ENCODE results near the gene PCK1.

The PCK1 gene

GRCh38 chr20:57536771-57537724, 23.9 kb upstream of the PCK1 start:
- DNase-seq = no peak

GRCh38 chr20:57537822-57538221, 23.1 kb upstream of the PCK1 start:
- DNase-seq = no peak

- no peak for DNase-seq
These were observed 21.0 kb upstream of the PCK1 start for GRCh38 chr20:57539889-57540288.

DNA sequence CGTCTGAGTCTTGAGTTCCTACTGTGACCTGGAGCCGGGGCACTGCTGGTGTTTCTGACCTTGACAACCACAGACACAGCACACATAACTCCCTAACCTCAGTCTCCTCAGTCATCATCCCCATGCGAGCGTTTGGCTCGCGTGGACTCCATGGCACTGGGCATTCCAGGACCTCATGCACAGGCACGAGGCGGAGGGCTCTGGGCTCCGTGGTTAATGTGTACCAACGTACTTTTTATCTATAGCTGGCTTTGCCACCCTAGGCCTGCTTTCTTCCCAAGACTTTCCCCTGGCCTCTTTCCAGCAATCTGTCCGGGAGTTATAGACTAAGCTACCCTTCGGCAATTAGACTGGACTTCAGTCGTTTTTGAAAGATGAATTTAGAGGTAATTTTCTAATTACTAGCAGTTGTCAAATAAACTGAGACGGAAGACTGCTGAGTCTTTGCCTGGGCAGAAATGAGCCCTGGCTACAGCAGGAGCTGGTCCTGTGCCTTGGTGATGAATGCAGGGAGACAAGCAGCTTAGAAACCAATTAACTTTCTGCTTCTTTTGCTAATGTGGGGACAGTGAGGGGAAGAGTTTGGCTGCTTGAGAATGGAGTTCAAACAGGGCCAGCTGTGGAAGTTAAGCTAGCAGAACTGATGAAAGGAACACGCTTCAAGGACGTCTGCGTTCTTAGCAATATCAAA, 19.9 kb upstream of the PCK1 start:
- DNase-seq = no peak

DNA sequence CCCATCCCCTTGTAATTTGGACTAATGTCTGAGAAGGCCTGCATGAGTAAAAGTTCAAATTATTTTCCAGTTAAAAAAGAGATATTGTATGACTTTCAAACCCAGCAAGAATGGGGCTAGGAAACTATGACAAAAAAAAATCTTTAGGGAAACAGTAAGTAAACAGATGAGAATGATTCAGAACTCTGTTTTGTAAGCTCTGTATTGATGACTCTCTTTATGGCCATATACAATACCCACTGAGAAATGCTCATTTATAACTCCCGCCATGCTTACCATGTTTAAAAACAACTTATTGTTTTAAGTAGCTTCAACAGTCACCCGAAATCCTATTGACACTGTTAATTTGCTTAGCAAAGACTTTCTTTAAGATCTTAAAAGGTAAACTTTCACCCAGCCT, 17.2 kb upstream of the PCK1 start:
- DNase-seq = no peak

- no peak for DNase-seq
These were observed 15.9 kb upstream of the PCK1 start for GRCh38 chr20:57544838-57545564.

GRCh38 chr20:57545927-57546662, 14.8 kb upstream of the PCK1 start:
- no peak for DNase-seq

GRCh38 chr20:57546956-57547649, 13.8 kb upstream of the PCK1 start:
- DNase-seq = no peak

DNA sequence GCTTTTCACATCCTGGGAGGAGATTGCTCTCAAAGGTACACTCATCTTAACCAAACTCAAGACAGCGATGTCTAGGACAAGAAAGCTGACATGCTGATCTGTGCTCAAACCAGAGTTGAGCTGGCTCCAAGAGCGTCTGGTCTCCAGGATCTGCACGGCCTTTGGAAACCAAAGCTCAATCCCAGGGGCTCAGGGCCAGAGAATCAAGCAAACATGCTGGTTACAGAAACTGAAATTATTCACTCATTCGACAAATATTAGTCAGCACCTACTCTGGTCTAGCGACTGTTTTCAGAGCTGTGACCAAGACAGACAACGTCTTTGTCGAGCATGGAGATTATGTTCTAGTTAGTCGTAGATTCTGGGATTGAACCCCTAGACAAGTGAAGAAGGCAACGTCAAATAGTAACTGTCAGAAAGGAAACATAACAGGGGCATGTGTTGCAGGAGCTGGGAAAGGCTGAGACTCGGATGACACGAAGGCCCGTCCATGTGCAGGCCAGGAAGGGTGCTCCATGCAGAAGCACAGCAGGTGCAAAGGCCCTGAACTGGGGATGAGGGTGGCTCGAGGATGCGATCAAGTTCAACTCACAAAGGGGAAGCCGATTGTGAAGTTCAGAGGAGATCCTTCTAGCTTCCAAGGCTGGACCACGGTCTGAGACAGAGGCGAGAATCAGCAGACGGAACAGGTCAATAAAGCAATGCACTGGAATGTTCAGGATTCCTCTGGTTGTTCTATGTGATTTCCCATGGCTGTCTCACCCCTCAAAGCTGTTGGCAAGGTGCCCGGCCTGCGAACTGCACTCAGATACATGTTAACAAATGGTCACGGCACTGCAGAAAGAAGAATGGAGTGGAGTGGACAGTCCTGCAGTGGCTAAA, 12.5 kb upstream of the PCK1 start:
- no peak for DNase-seq

GRCh38 chr20:57552471-57552870, 8.4 kb upstream of the PCK1 start:
- no peak for DNase-seq

DNA sequence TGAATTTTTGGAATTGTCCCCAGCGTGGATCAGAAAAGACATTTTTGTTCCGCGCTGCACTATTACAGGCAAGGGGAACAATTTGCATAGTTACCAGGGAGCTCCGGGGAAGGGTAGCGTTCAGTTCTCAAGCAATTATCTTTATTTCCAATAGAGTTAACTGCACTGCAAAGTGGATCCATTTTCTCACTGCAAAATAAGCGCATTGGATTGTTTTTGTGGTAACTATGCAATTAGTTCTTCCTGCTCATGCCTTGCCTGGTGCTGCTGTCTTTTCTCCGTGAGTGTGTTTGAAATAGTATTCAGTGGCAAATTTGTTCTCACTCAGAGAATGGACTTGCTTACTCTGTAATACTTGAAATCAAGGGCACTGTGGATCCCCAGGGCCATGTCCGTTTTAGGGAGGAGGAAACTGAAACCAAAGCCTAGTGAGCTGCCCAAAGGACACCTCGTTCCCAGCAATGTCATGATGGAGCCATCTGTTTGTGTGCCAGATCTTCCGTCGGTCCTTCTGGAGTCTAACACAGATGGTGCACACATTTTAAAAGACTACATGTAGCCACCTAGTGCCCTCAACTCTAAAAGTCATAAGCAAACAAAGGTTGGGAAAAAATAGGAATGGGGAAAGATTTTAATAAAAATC, 7.4 kb upstream of the PCK1 start:
- DNase-seq = no peak

DNA sequence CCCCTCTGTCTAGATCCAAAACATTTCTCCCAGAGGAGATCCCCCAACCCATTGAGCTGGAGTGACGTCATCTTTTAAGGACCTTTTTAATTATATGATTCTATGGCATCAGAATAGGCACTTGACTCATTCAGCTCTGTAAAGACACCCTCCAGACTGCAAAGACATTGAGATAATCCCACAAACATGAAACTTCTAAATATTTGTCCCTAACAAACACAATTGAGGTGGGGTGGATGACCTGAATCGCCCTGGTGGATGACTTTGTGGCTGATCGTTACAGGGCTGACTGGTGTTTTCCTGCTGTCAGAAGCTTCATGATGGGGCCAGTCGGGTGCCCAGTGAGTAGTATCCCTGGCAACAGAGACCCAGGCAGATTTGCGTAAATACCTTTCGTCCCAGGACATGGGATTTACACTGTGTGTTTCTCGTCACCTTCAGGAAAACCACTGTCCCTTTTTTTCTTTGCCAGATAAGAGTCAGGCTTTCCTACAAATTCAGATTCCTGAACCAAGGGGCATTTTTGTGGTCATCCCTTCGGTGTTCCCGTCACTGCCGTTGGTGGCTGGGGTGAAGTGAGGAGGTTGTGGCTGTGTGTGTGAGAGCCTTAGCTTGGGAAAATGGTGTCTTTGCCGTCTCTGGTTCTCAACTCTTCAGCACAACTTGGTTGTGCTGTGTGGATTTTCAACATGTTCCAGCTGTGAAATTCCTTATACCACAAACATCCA, 5.3 kb upstream of the PCK1 start:
- peak; percentile 42 for DNase-seq

DNA sequence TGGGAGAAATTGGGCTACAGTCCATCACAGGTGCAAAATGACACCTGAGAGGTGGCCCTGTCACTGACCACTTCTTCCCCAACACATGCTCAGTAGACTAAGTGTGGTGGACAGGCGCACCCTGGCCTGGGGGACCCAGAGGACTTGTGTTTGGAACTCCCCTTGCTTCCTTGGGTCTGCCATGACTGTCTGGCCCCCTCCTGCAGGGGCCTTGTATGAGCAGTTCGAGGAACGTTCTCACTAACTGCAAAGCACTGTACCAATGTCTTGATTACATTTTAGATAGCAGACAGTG, 4.0 kb upstream of the PCK1 start:
- DNase-seq = no peak

DNA sequence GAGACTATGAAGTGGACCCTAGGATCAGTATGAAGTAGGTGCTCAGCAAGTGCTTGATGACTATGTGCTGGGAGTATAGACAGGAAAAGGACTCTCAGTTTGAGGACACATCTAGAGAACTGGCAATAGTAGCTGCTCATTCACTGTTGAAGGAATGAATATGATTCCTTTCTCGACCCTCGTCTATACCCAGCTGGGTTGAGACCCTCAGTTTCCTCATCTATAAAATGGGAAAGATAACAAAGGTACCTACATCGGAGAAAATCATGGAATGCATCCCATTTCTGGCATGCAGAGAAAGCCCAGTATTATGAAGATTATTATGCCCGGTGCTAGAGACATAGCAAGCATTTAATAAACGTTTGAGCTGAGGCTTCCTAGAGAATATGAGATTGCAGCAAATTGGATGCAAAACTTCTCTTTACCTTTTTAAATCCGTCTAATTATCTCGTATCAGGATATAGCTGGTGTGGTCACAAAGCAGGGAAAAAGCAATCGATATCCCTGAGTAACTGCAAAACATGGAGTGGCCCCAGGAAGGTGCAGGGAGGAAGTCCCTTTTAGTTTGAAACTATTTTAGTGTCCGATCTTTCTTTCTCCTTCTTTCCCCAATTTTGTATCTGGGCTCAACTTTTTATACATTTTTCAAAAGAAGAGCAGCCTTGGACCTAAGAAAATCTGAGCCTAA, 2.8 kb upstream of the PCK1 start:
- DNase-seq = no peak

DNA sequence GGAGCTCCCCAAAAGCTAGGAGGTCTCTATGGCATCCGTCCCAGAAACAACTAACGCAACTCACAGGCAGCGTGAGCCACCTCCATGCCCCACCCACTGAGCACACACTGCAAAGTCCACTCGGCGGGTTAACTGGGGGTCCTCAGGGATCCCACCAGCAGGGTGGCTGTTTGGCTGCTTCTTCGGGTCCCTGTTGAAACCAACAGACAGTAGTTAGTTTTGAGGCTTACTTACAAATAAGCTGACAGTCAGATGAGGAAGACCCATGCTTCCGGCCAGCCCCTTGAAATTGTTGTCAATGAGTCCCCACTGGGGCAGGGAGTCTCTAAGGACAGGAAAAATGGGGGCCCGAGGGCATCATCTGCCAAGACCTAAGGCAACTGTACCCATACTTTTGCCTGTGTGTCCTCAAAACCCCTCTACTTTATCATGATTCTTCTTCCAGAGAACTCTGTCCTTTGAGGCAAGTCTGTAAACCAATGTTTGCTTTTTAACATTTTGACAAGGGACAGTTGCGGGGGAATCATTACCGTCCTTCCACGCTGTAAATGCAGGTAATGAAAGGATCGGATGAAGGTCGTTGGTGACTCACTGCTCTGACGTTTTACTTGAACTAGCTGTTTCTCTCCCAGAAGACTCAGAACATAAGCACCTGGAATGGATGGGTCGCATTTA, 2.2 kb upstream of the PCK1 start:
- DNase-seq = no peak

DNA sequence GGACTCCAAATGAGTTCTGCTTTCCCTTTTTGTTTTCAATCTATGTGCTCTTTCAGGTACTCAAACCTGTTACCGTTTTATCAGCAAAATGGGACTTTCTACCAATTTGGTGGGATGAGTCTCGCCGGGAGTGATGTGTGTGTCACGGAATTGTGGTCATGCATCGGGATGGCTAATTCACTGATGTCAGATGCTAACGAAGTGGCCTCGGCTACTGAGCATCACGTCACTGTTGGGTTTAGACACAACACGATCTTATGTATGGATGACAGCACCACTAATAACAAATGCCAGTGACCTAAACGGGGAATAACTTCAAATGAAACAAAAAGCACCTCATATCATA, 1.6 kb upstream of the PCK1 start:
- no peak for DNase-seq

GRCh38 chr20:57559658-57560553, 1.0 kb upstream of the PCK1 start:
- no peak for DNase-seq
